Brain microvascular endothelial cell (primary cell): ENCODE results near the gene RNF138.

Source experiments
- DNase-seq: peaks from one replicate; pipeline ENCODE4 v3.0.0-alpha.2; 2020
- H3K27ac ChIP-seq: fragments of 250-450 bp; sonication (Bioruptor Pico); 2 replicates; pipeline ENCODE4 v1.5.1; 2020; ENCODE audit warnings: mild to moderate bottlenecking, moderate library complexity
- H3K27me3 ChIP-seq: fragments of 250-450 bp; sonication (Bioruptor Pico); replicated peaks from 2 replicates; pipeline ENCODE4 v1.5.1; 2020; ENCODE audit warnings: mild to moderate bottlenecking
- H3K36me3 ChIP-seq: fragments of 250-450 bp; sonication (Bioruptor Pico); replicated peaks from 2 replicates; pipeline ENCODE4 v1.5.1; 2020; ENCODE audit warnings: mild to moderate bottlenecking
- H3K4me3 ChIP-seq: 2 replicates; pipeline ENCODE4 v1.5.1; 2011; ENCODE audit warnings: low read depth, mild to moderate bottlenecking, control low read depth, low read length, moderate library complexity
- in situ Hi-C: cut with HindIII; loops from 2 replicates; pipeline ENCODE4 v1.10.0; 2017; ENCODE audit warnings: low sequenced_read_pairs, low pct_ligation_motif_present
- TF ChIP-seq, protein P1 (sequence below): IDR thresholded peaks from 2 replicates; pipeline ENCODE4 v1.5.1; 2011; ENCODE audit warnings: low read depth, mild to moderate bottlenecking, moderate library complexity, low read length, control low read depth, inconsistent platforms; ENCODE audit errors: missing control alignments

RNF138 gene

DNA sequence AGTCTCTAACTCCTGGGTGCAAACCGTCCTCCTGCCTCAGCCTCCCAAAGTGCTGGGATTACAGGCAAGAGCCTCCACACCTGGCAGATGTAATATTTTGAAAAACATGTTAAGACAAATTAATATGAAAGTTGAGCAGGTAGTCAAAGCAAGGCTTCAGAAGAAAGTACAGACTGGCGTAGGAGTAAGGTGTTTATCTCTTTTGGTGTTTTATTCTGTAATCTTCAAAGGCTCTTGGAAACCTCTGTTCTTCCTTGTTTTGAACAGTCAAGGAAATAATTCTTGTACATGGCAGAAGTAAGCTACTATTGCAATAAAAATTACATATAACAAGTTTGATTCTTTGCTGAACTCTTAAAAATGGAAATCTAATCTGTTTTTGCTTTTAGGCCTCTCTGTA lies 5.3 kb downstream of the RNF138 start:
- Histone ChIP-seq H3K36me3 (no peaks in the 10 kb centered on the region), H3K27ac (no peak overlapping the region), H3K4me3 (no peak overlapping the region), H3K27me3 (no peaks in the 10 kb centered on the region)
- in situ Hi-C loops: no loop called here
- DNase-seq: no peak
- TF ChIP-seq, protein P1, sequence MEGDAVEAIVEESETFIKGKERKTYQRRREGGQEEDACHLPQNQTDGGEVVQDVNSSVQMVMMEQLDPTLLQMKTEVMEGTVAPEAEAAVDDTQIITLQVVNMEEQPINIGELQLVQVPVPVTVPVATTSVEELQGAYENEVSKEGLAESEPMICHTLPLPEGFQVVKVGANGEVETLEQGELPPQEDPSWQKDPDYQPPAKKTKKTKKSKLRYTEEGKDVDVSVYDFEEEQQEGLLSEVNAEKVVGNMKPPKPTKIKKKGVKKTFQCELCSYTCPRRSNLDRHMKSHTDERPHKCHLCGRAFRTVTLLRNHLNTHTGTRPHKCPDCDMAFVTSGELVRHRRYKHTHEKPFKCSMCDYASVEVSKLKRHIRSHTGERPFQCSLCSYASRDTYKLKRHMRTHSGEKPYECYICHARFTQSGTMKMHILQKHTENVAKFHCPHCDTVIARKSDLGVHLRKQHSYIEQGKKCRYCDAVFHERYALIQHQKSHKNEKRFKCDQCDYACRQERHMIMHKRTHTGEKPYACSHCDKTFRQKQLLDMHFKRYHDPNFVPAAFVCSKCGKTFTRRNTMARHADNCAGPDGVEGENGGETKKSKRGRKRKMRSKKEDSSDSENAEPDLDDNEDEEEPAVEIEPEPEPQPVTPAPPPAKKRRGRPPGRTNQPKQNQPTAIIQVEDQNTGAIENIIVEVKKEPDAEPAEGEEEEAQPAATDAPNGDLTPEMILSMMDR: no peak

DNA sequence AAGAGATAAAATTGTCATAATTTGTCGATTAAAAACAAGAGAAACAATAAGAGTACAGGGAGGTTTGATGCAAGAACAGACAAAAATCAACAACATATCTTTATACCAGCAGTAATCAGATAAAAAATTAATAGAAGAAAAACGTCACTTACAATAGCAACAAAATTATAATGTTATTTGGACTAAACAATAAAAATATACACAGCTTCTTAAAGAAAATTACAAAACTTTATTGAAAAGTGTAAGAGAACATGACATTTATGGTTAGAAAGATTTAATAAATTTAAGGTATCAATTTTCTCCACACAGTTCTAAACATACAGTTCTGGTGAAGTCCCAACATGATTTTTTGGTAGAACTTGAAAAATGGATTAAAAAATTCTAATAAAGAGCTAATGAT lies 12.8 kb downstream of the RNF138 start:
- in situ Hi-C loops: no loop called here
- Histone ChIP-seq H3K27ac (no peak overlapping the region), H3K36me3 (no peaks in the 10 kb centered on the region), H3K27me3 (no peaks in the 10 kb centered on the region), H3K4me3 (no peak overlapping the region)
- TF ChIP-seq, protein P1: no peak
- DNase-seq: no peak

DNA sequence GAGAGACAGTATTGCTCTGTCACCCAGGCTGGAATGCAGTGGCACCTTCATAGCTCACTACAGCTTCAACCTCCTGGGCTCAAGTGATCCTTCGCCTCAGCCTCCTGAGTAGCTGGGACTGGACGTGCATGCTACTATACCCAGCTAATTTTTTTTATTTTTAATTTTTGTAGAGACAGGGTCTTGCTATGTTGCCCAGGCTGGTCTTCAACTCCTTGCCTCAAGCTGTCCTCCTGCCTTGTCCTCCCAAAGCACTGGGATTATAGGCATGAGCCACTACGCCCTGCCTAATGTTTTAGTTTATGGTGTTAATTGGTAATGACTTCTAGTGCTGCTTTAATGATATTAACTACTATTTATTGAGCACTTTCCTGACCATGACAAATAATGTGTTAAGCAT lies 18.3 kb downstream of the RNF138 start:
- Histone ChIP-seq H3K4me3 (no peak overlapping the region), H3K27me3 (no peaks in the 10 kb centered on the region), H3K27ac (no peak overlapping the region), H3K36me3 (no peaks in the 10 kb centered on the region)
- TF ChIP-seq, protein P1: no peak
- DNase-seq: no peak
- in situ Hi-C loops: no loop called here

DNA sequence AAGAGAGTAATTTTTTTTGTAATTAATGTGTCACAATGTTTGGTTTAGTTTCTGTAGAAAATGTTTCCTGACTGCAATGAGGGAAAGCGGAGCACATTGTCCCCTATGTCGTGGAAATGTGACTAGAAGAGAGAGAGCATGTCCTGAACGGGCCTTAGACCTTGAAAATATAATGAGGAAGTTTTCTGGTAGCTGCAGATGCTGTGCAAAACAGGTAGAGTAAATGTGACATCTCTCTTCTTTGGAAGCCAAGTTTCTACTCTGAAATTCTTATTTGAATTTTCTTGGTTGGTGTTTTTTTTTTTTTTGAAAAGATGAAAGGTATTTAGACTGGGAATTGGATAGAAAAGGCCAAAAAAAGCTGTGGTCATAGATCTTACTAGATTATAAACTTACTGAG lies 20.0 kb downstream of the RNF138 start:
- Histone ChIP-seq H3K4me3 (no peak overlapping the region), H3K36me3 (no peaks in the 10 kb centered on the region), H3K27ac (no peak overlapping the region), H3K27me3 (no peaks in the 10 kb centered on the region)
- in situ Hi-C loops: no loop called here
- DNase-seq: no peak
- TF ChIP-seq, protein P1: no peak

DNA sequence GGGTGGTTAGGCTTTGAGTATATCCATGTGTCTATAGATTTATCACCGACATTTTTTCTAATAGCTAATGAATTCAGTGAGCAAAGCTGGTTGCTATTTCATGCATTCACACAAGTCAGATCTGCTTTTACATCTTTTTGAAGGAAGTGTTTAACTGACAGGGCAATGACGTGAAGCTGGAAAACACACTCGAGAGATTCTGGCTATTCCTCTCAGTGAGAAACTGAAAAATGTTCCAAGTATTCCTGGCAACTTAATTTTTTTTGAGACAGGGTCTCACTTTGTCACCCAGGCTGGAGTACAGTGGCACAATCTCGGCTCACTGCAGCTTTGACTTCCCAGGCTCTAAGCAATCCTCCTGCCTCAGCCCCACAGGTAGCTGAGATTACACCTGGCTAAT lies 21.2 kb downstream of the RNF138 start:
- no peaks in the 10 kb centered on the region for H3K27me3 ChIP-seq
- in situ Hi-C loops: no loop called here
- DNase-seq: no peak
- no peak overlapping the region for H3K4me3 ChIP-seq
- TF ChIP-seq, protein P1: no peak
- H3K36me3 ChIP-seq: no peaks in the 10 kb centered on the region
- no peak overlapping the region for H3K27ac ChIP-seq

DNA sequence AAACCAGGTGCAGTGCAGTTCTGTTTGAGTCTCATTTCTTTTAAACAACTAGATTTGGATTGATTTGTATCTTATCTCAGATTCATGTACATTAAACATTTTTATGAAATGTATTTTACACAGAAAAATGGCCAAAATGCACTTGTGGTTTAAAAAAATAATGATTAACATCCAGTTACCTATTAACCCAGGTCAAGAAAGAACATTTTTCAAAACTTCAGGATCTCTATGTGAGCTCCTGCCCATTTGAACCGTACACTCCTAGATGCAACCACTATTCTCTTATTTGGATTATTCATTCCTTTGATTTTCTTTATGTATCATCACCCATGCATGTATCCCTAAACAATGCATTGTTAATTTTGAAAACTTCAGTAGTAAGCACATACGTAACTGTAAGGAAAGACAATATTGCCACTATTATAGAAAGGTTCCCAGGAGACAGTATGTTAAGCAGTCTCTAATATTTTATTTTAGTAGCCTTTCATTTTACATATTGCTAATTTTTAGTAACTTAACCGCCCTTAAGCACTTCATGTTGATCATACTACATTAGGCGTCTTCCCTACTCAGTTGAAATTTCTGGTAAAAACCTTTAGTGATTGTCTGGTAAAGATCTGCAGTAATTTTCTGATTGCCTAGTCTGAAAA lies 22.7 kb downstream of the RNF138 start:
- TF ChIP-seq, protein P1: no peak
- Histone ChIP-seq H3K36me3 (no peaks in the 10 kb centered on the region), H3K27ac (no peak overlapping the region), H3K4me3 (no peak overlapping the region), H3K27me3 (no peaks in the 10 kb centered on the region)
- no peak for DNase-seq
- in situ Hi-C loops: no loop called here
